Activated CD4-positive, alpha-beta T cell treated with anti-CD3 and anti-CD28 coated beads, Interleukin-2, Interleukin-4, amounts not matched to agents 100 ng/mL and 50 ng/mL, durations not matched to agents 16 hours and 8 hours (primary cell): ENCODE results near the gene MYO7B.

Experiments
- DNase-seq: peaks from one replicate; pipeline ENCODE4 v3.0.0-alpha.2; 2020; ENCODE audit warnings: low spot score

Gene MYO7B

GRCh38 chr2:127573771-127574170, 38.3 kb downstream of the MYO7B start:
- no peak for DNase-seq

- DNase-seq, result no peak
Measured at GRCh38 chr2:127574656-127575055, 39.2 kb downstream of the MYO7B start.

GRCh38 chr2:127575185-127575765, 39.8 kb downstream of the MYO7B start:
- DNase-seq, result no peak

GRCh38 chr2:127575941-127576432, 40.5 kb downstream of the MYO7B start:
- no peak for DNase-seq

- DNase-seq, result no peak
Measured at GRCh38 chr2:127576433-127577207, 41.1 kb downstream of the MYO7B start.

- no peak for DNase-seq
Measured at GRCh38 chr2:127577208-127577475, 41.7 kb downstream of the MYO7B start.

GRCh38 chr2:127577503-127577902, 42.0 kb downstream of the MYO7B start:
- DNase-seq, result no peak

- no peak for DNase-seq
Measured at GRCh38 chr2:127577973-127578372, 42.5 kb downstream of the MYO7B start.

- no peak for DNase-seq
Measured at GRCh38 chr2:127578411-127578810, 42.9 kb downstream of the MYO7B start.

- DNase-seq, result no peak
Measured at GRCh38 chr2:127579231-127579630, 43.7 kb downstream of the MYO7B start.

- no peak for DNase-seq
Measured at GRCh38 chr2:127580167-127581049, 44.9 kb downstream of the MYO7B start.

GRCh38 chr2:127581050-127581345, 45.5 kb downstream of the MYO7B start:
- DNase-seq, result no peak

GRCh38 chr2:127581516-127582490, 46.3 kb downstream of the MYO7B start:
- DNase-seq, result no peak

GRCh38 chr2:127582863-127583861, 47.7 kb downstream of the MYO7B start:
- DNase-seq, result no peak

- DNase-seq, result no peak
Measured at GRCh38 chr2:127584047-127584446, 48.6 kb downstream of the MYO7B start.

- no peak for DNase-seq
Measured at GRCh38 chr2:127584516-127585033, 49.1 kb downstream of the MYO7B start.

- no peak for DNase-seq
Measured at GRCh38 chr2:127585270-127585807, 49.9 kb downstream of the MYO7B start.

- DNase-seq, result no peak
Measured at GRCh38 chr2:127586136-127586535, 50.7 kb downstream of the MYO7B start.

- no peak for DNase-seq
Measured at GRCh38 chr2:127586746-127587295, 51.3 kb downstream of the MYO7B start.

- no peak for DNase-seq
Measured at GRCh38 chr2:127588241-127588640, 52.8 kb downstream of the MYO7B start.
